PFSK-1 (cell line): ENCODE measurements around the gene TPBGL.

Experiments
- FOXP2 ChIP-seq: optimal IDR thresholded peaks from 2 replicates; pipeline ENCODE3; 2011; ENCODE audit warnings: borderline replicate concordance, control low read depth, inconsistent platforms; ENCODE audit not compliant: insufficient read depth; ENCODE audit errors: extremely low read length, extremely low read depth
- POLR2AphosphoS5 ChIP-seq: IDR thresholded peaks from 2 replicates; pipeline ENCODE4 v1.6.1; 2012; ENCODE audit warnings: low read depth, mild to moderate bottlenecking, control low read depth, low read length, moderate library complexity
- SIN3A ChIP-seq: IDR thresholded peaks from 2 replicates; pipeline ENCODE4 v1.6.1; 2012; ENCODE audit warnings: mild to moderate bottlenecking, low read length, moderate library complexity, borderline replicate concordance; ENCODE audit not compliant: insufficient read depth
- TAF1 ChIP-seq: IDR thresholded peaks from 2 replicates; pipeline ENCODE4 v1.6.1; 2012; ENCODE audit warnings: low read length, control low read depth, borderline replicate concordance; ENCODE audit not compliant: insufficient read depth
- TF ChIP-seq, protein P1 (sequence below), 2 experiments: IDR thresholded peaks; 2 replicates each; pipeline versions ENCODE4 v1.6.1 to v1.8.0; 2011 to 2012; ENCODE audit warnings: low read depth in 2 of 2, low read length in 2 of 2, control low read depth in 1 of 2, inconsistent platforms in 1 of 2, mild to moderate bottlenecking in 1 of 2, moderate library complexity in 1 of 2; ENCODE audit not compliant: insufficient read depth in 1 of 2

Gene TPBGL

DNA sequence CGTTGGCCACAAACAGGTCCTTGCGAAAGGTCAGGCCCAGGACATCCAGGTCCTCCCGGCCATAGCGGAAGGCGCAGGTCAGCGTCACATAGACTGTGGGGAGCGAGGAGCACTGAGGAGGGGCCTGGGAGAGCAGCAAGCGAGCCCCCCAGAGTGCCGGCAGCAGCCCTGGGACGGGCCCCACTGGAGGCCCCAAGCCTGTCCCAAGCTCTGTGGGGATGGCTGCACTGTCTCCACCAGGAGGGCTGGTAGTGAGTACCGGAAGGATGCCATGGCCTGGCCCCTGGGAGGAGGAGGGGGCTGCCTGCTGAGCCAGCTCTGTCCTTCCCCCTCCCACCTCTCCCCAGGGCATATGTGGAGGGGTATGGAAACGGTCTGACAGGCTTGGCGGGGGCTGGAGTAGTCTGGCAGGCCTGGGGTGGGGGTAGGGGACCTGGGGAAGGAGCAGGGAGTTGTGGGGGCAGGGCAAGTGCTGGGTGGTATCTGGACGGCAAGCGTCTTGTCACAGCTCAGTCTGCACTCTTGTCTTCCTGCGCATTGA lies 42.9 kb downstream of the TPBGL start:
- TF ChIP-seq, protein P1, sequence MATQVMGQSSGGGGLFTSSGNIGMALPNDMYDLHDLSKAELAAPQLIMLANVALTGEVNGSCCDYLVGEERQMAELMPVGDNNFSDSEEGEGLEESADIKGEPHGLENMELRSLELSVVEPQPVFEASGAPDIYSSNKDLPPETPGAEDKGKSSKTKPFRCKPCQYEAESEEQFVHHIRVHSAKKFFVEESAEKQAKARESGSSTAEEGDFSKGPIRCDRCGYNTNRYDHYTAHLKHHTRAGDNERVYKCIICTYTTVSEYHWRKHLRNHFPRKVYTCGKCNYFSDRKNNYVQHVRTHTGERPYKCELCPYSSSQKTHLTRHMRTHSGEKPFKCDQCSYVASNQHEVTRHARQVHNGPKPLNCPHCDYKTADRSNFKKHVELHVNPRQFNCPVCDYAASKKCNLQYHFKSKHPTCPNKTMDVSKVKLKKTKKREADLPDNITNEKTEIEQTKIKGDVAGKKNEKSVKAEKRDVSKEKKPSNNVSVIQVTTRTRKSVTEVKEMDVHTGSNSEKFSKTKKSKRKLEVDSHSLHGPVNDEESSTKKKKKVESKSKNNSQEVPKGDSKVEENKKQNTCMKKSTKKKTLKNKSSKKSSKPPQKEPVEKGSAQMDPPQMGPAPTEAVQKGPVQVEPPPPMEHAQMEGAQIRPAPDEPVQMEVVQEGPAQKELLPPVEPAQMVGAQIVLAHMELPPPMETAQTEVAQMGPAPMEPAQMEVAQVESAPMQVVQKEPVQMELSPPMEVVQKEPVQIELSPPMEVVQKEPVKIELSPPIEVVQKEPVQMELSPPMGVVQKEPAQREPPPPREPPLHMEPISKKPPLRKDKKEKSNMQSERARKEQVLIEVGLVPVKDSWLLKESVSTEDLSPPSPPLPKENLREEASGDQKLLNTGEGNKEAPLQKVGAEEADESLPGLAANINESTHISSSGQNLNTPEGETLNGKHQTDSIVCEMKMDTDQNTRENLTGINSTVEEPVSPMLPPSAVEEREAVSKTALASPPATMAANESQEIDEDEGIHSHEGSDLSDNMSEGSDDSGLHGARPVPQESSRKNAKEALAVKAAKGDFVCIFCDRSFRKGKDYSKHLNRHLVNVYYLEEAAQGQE (IDR thresholded peaks at IDR 0.05; ENCODE audit: insufficient read depth in 1 of 2, low read depth in 2 of 2, low read length in 2 of 2), result no peak
- no peak for TF ChIP-seq POLR2AphosphoS5
- no peak for TF ChIP-seq SIN3A
- TF ChIP-seq TAF1, result no peak
- no peak for TF ChIP-seq FOXP2

DNA sequence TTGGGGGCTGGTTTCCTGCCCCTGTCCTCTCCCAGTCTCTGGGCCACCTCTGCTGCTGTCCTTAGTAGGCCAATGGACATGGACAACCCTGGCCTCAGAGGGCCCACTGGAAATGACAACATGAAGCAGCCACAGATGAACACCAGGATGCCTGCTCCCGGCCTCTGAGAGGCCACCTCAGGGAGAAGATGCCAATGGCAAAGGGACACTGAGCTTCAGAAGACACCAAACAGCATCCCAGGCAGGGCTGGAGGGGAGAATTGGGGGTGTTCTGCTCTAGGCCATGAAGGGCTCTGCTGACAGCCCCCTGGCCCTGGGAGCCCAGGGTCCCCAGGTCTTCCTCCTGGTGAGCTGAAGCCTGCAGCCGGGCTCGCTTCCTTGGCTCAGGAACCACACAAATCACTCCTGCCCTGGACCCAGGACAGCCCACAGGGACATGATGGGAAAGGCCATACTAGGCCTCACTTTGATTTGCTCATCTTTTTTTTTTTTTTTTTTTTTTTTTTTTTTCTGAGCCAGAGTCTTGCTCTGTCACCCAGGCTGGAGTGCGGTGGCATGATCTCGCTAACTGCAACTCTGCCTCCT lies 45.3 kb downstream of the TPBGL start:
- TF ChIP-seq TAF1 (no peak), POLR2AphosphoS5 (no peak)
- TF ChIP-seq, protein P1 (IDR thresholded peaks at IDR 0.05; ENCODE audit: insufficient read depth in 1 of 2, low read depth in 2 of 2, low read length in 2 of 2), result no peak

DNA sequence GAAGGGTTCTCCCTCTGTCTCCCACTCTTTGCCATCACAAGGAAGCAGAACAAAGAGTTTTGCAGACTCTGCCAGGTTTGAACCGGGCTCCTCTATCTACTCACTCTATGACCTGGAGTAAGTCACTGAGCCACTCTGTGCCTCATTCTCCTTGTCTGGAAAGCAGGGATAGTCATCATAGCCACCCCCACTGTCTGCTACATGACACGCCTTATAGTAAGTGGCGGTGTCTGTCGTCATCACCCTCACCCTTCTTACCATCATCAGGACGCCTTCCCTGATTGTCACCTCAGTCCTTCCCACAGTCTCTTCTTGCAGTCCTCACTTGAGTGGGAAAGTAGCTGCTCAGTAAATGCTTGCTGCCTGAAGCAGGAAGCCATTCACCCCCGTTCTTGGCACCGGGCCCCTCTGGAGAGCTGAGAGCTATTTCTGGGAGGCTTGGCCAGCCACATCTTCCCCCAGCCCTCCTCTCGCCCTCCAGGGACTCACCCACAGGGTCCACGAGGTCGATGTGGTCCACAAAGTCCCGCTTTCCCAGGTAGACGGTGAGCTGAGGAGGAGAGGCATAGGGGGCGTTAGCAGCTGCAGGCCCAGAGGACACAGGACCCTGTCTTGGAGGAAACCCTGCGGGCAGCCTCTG lies 46.4 kb downstream of the TPBGL start:
- TF ChIP-seq SIN3A (no peak), FOXP2 (no peak), TAF1 (no peak), POLR2AphosphoS5 (no peak)
- TF ChIP-seq, protein P1 (IDR thresholded peaks at IDR 0.05; ENCODE audit: insufficient read depth in 1 of 2, low read depth in 2 of 2, low read length in 2 of 2), result no peak

DNA sequence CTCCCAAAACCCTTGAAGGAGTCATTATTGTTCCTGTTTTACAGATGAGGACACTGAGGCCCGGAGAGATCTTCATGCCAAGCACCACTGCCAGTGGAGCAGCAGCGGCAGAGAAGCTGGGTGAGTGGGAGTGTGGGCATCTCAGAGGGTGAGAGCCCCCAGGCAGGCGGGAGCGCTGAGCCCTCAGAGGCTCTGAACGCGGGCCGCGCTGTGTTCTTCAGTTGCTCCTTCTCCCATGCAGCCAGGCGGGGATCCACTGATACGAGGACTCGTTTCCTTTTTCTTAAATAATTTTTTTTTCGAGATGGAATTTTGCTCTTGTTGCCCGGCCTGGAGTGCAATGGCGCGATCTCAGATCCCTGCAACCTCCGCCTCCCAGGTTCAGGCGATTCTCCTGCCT lies 47.0 kb downstream of the TPBGL start:
- no peak for TF ChIP-seq POLR2AphosphoS5
- TF ChIP-seq, protein P1 (IDR thresholded peaks at IDR 0.05; ENCODE audit: insufficient read depth in 1 of 2, low read depth in 2 of 2, low read length in 2 of 2), result no peak
- no peak for TF ChIP-seq SIN3A
- no peak for TF ChIP-seq FOXP2
- TF ChIP-seq TAF1, result no peak

DNA sequence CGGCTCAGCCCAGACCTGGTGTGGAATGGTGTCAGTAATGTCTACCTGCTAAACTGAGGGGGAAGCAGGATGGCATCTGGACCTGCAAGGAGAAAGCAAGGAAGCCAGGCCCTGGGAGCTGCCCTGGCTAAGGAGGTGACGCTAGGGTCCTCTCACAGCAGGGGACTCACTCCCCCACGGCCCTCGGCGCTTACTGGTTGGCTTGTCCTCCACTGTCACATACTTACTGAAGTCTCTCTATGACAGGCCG lies 48.9 kb downstream of the TPBGL start:
- TF ChIP-seq, protein P1 (IDR thresholded peaks at IDR 0.05; ENCODE audit: insufficient read depth in 1 of 2, low read depth in 2 of 2, low read length in 2 of 2), result no peak
- TF ChIP-seq SIN3A (no peak), POLR2AphosphoS5 (no peak), FOXP2 (no peak), TAF1 (no peak)
